ENCODE measurements around the gene RAET1E.
"Not testable (repeated sequence)": the region's sequence is repeated elsewhere in the genome, so short reads cannot be mapped to it uniquely, and the experiment has no call there.

Gene RAET1E

GRCh38 chr6:149909701-149910470 lies 12.0 kb upstream of the RAET1E start:
- Mint-ChIP-seq H3K9me3 (peaks cover 19 to 20% of the 10 kb centered on the region in 2 donors), H3K4me3 (no peak overlapping the region), H3K27ac (no peak overlapping the region), H3K27me3 (peaks cover 32 to 59% of the 10 kb centered on the region in 2 donors), H3K4me1 (no peaks in the 10 kb centered on the region), H3K36me3 (peaks cover 10 to 11% of the 10 kb centered on the region in 2 donors)
- no peak for ATAC-seq (replicated peaks)
- no peak for DNase-seq

DNA sequence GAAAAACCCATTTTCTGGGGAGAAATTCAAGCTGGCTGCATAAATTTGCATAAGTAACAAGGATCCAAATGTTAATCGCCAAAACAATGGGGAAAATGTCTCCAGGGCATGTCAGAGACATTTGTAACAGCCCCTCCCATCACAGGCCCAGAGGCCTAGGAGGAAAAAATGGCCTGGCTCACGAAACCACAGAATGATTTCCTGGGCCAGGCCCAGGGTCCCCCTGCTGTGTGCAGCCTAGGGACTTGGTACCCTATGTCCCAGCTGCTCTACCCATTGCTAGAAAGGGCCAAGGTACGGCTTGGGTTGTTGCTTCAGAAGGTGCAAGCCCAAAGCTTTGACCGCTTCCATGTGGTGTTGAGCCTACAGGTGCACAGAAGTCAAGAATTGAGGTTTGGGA lies 10.6 kb upstream of the RAET1E start:
- not testable (repeated sequence) for H3K27ac Mint-ChIP-seq; H3K4me1 Mint-ChIP-seq; ATAC-seq (replicated peaks); DNase-seq; H3K4me3 Mint-ChIP-seq
- peaks cover 19 to 20% of the 10 kb centered on the region in 2 donors for H3K9me3 Mint-ChIP-seq
- H3K36me3 Mint-ChIP-seq: peaks cover 10 to 11% of the 10 kb centered on the region in 2 donors
- H3K27me3 Mint-ChIP-seq: peaks cover 34 to 51% of the 10 kb centered on the region in 2 donors

DNA sequence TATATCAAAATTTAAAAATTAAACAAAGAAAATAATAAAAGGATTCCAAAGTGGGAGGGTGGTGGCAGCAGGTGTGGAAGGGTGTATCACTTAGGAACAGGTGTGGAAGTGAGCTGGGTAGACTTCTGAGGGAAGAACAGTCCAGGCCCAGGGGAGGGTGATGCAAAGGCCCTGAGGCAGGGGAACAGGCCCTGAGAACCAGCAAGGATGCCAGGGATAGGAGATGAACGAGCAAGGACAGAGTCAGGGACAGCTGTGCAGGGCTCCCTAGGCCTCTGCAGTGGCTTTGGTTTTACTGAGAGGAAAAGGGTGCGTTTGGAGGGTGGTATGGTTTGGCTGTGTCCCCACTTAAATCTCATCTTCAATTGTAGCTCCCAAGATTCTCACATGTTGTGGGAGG lies 9.4 kb upstream of the RAET1E start:
- Mint-ChIP-seq H3K36me3 (peaks cover 10 to 11% of the 10 kb centered on the region in 2 donors), H3K27me3 (peaks cover 28 to 45% of the 10 kb centered on the region in 2 donors), H3K27ac (no peak overlapping the region), H3K9me3 (peaks cover 19 to 20% of the 10 kb centered on the region in 2 donors), H3K4me1 (no peaks in the 10 kb centered on the region), H3K4me3 (no peak overlapping the region)
- ATAC-seq (replicated peaks) (no peak), DNase-seq (no peak)

DNA sequence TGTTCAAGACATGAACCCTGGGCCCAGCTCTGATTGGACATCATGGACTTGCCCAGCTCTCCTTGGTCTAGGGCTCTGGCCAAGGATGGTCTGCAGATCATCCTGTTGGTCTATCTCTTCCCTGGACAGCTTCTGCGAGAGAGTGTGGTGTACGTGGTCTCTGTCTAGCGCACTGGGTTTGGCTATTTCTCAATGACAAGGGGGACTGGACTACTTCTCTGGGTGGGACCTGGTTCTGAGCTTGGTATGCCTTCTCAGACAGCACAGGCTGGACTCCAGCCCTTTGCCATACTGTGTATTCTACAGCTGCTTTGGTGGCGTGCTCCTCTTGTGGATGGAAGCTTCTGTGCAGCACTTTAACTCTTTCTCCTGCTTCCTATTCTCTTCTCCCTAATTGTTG lies 8.5 kb upstream of the RAET1E start:
- no peaks in the 10 kb centered on the region for H3K4me1 Mint-ChIP-seq
- H3K27me3 Mint-ChIP-seq: peaks cover 34 to 53% of the 10 kb centered on the region in 2 donors
- no peak overlapping the region for H3K4me3 Mint-ChIP-seq
- H3K27ac Mint-ChIP-seq: no peak overlapping the region
- DNase-seq (no peak), ATAC-seq (replicated peaks) (no peak)
- H3K9me3 Mint-ChIP-seq: peaks cover 19 to 20% of the 10 kb centered on the region in 2 donors
- H3K36me3 Mint-ChIP-seq: peaks cover 10 to 11% of the 10 kb centered on the region in 2 donors

DNA sequence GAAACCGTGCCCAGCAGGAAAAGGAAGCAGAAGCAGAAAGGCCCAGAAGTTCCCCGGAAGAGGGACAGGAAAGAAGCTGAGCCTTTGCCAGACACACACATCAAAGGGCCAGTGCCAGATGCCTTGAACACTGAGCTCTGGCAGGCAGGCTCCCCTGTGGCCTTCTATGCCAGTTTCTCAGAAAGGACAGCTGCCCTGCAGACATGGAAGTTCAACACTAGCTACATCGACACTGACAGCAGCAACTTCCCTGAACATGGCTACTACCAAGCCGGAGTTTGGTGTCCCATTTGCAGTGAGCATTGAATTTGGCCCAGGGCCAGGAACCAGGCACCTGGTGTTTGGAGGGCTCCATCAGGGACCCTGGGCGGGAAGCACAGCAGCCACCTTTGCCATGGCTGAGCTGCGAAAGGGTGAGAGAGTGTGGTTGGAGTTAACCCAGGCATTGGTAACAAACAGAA lies 8.0 kb upstream of the RAET1E start:
- ATAC-seq (replicated peaks) (no peak), DNase-seq (no peak)
- H3K9me3 Mint-ChIP-seq: peaks cover 19 to 20% of the 10 kb centered on the region in 2 donors
- no peaks in the 10 kb centered on the region for H3K4me1 Mint-ChIP-seq
- no peak overlapping the region for H3K27ac Mint-ChIP-seq
- peaks cover 33 to 51% of the 10 kb centered on the region in 2 donors for H3K27me3 Mint-ChIP-seq
- peaks cover 10 to 11% of the 10 kb centered on the region in 2 donors for H3K36me3 Mint-ChIP-seq
- no peak overlapping the region for H3K4me3 Mint-ChIP-seq

DNA sequence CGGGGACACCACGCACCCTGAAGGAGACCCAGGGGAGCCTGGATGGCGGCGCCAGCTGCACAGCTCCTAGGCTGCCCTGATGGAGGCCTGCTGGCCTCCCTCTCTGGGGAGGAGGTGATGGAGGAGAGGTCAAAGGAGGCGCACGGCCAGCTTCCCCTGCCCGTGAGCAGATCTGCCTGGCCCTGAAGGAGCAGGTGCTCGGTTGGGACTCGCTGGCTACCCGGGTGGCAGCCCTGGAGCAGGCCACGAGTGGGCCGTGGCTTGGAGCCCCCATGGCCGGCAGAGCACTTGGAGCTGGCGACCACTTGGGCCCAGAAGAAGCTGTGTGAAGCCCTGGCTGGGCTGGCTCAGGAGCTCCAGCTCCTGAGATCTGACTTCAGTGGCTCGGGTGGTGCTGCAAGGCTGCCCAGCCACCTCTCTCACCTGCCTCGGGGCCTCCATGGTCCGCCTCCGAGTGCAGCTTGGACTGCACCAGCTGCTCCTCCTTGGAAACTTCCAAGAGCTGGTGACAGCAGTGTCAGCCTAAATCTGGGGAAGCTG lies 7.5 kb upstream of the RAET1E start:
- no peak overlapping the region for H3K27ac Mint-ChIP-seq
- DNase-seq (no peak), ATAC-seq (replicated peaks) (no peak)
- peaks cover 32 to 51% of the 10 kb centered on the region in 2 donors for H3K27me3 Mint-ChIP-seq
- peaks cover 19 to 20% of the 10 kb centered on the region in 2 donors for H3K9me3 Mint-ChIP-seq
- H3K4me1 Mint-ChIP-seq: no peaks in the 10 kb centered on the region
- peaks cover 10 to 11% of the 10 kb centered on the region in 2 donors for H3K36me3 Mint-ChIP-seq
- H3K4me3 Mint-ChIP-seq: no peak overlapping the region

- no peak for ATAC-seq (replicated peaks)
- H3K27me3 Mint-ChIP-seq: peaks cover 26 to 48% of the 10 kb centered on the region in 2 donors
- peaks cover 8 to 11% of the 10 kb centered on the region in 2 donors for H3K36me3 Mint-ChIP-seq
- peaks cover 17 to 20% of the 10 kb centered on the region in 2 donors for H3K9me3 Mint-ChIP-seq
- H3K4me3 Mint-ChIP-seq: no peak overlapping the region
- no peak overlapping the region for H3K27ac Mint-ChIP-seq
- H3K4me1 Mint-ChIP-seq: no peaks in the 10 kb centered on the region
- no peak for DNase-seq
These were observed 6.9 kb upstream of the RAET1E start for GRCh38 chr6:149904661-149905370.

DNA sequence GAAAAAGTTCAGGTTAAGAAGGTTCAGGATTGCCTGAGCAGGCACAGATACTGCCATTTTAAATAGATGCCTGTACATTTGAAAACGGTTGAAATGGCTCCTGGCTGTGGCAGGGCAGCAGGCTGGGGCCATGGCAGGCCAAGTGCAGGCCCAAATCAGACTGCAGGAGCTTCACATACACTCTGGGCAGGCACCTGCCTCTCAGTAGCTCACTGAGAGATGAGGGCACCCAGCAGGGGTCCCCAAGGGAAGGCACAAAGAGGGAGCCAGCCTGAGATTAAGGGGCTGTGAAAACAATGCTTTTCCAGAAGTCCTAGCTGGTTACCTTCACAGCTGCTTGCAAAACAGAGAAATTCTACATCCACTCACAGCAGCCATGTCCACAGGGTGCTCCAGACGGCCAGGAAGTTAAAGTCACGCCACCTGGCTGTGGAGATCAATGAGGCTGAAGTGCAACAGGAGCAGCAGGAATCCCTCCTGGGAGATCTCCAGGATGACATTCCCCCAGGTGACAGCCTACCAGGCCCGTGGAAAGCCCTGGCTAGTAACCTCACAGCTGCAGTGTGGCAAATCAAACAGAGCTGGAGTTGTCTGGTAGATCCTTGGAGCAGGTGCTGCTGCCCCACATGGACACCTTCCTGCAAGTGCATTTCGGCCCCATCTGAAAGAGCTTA lies 6.2 kb upstream of the RAET1E start:
- peaks cover 8 to 10% of the 10 kb centered on the region in 2 donors for H3K36me3 Mint-ChIP-seq
- no peak for DNase-seq
- ATAC-seq (replicated peaks): no peak
- H3K27ac Mint-ChIP-seq: no peak overlapping the region
- H3K4me1 Mint-ChIP-seq: no peaks in the 10 kb centered on the region
- H3K9me3 Mint-ChIP-seq: peaks cover 15% of the 10 kb centered on the region in 2 donors
- no peak overlapping the region for H3K4me3 Mint-ChIP-seq
- peaks cover 28 to 47% of the 10 kb centered on the region in 2 donors for H3K27me3 Mint-ChIP-seq

DNA sequence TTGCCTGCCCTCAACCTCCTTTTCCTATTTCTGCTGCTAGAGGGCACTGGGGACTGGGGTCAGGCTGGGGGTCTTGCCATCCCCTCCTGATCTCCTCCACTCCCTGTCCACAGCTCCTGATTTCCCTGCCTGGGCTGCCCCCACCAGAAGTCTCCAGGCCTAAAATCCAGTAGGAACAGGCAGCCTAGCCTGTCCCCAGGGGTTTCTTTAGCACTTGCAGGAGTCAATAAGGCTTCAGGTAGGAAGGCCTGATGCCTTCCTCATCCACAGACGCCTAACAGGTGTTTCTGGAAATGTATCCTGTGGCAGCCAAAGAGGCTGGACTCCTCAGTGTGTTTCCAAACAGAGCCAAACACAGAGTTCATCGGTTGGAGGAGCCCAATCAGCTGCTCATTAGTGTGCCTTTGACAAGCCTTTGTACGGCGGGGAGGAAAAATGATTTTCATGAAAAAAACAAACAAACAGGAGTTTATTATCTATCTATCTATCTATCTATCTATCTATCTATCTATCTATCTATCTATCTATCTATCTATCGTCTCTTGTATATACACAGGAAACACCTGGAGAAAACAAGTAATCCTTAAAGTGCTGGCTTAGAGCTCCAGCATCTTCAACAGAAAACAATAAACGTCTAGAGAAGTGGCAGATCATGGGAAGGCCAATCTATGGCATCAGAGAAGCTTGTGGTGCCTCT lies 3.7 kb upstream of the RAET1E start:
- no peaks in the 10 kb centered on the region for H3K9me3 Mint-ChIP-seq
- H3K27me3 Mint-ChIP-seq: peaks cover 39 to 58% of the 10 kb centered on the region in 2 donors
- ATAC-seq (replicated peaks) (no peak), DNase-seq (no peak)
- H3K4me1 Mint-ChIP-seq: peaks cover 2 to 5% of the 10 kb centered on the region in 2 donors
- H3K4me3 Mint-ChIP-seq: no peak overlapping the region
- no peak overlapping the region for H3K27ac Mint-ChIP-seq
- no peaks in the 10 kb centered on the region for H3K36me3 Mint-ChIP-seq

- Mint-ChIP-seq H3K27ac (no peak overlapping the region), H3K9me3 (no peaks in the 10 kb centered on the region), H3K4me1 (peaks cover 2 to 5% of the 10 kb centered on the region in 2 donors), H3K36me3 (no peaks in the 10 kb centered on the region), H3K27me3 (peaks cover 42 to 61% of the 10 kb centered on the region in 2 donors), H3K4me3 (no peak overlapping the region)
- ATAC-seq (replicated peaks) (no peak), DNase-seq (no peak)
These were observed 2.9 kb upstream of the RAET1E start for GRCh38 chr6:149900620-149901443.

DNA sequence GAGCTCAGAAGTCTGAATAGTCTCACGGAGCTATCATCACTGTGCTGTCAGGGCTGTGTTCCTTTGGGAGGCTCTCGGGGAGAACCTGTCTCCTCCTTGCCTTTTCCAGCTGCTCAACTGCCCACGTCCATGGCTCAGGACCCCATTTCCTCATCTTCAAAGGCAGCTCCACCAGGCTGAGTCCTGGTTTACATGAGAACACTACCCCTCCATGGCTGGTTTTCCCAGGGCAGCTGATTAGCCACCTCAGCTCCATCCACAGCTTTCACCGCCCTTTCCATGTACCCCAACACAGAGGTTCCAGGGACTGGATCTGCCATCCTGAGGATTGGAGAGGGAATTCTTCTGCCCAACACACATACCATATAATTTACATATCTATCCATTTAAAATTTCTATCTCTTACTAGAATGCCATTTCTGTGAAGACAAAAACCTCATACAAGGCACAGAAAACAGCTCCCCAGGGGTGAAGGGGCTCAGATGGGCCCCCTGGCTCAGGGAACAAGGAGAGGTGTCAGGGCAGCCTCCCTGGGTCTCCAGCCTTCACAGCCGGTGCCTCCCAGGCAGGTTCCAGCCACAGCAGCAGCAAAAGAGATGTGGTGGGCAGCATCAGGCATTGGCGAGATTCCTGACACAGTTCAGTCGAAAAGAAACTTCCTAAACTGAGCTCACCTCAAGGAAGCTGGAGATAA lies 2.2 kb upstream of the RAET1E start:
- Mint-ChIP-seq H3K27ac (no peak overlapping the region), H3K27me3 (peaks cover 42 to 57% of the 10 kb centered on the region in 2 donors), H3K4me3 (no peak overlapping the region), H3K4me1 (peaks cover 2 to 5% of the 10 kb centered on the region in 2 donors), H3K36me3 (no peaks in the 10 kb centered on the region), H3K9me3 (no peaks in the 10 kb centered on the region)
- no peak for DNase-seq
- no peak for ATAC-seq (replicated peaks)

DNA sequence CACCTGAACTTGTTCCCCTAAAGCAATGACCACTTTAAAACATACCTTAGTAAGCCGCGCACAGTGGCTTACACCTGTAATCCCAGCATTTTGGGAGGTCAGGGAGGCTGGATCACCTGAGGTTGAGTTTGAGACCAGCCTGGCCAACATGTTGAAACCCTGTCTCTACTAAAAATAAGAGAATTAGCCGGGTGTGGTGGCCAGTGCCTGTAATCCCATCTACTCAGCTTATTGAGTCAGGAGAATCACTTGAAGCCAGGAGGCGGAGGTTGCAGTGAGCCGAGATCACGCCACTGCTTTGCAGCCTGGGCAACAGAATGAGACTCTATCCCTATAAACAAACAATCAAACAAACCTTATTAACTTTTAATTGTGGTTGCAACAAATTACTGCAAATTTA lies 1.6 kb upstream of the RAET1E start:
- Mint-ChIP-seq H3K9me3 (no peaks in the 10 kb centered on the region), H3K36me3 (no peaks in the 10 kb centered on the region), H3K4me1 (peaks cover 2 to 5% of the 10 kb centered on the region in 2 donors), H3K4me3 (no peak overlapping the region), H3K27ac (no peak overlapping the region), H3K27me3 (peaks cover 42 to 57% of the 10 kb centered on the region in 2 donors)
- DNase-seq (no peak), ATAC-seq (replicated peaks) (no peak)
